Dedifferentiated amniotic fluid mesenchymal stem cell (primary cell): ENCODE results near the gene IGFALS.

ENCODE experiments used
- DNase-seq: peaks from one replicate; pipeline ENCODE4 v3.0.0-alpha.2; 2016; ENCODE audit errors: extremely low spot score

The IGFALS gene

DNA sequence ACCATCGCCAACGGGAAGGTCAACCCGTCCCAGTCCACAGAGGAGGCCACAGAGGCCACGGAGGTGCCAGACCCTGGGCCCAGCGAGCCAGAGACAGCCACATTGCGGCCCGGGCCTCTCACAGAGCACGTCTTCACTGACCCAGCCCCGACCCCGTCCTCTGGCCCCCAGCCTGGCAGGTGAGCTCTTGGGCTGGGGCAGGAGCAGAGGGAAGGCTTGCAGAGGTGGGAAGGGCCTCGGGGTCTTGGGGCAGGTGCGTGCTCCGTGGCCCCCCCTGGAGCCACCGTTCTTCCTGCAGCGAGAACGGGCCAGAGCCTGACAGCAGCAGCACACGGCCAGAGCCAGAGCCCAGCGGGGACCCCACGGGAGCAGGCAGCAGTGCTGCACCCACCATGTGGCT is 27.3 kb downstream of the IGFALS start:
- DNase-seq: no peak

DNA sequence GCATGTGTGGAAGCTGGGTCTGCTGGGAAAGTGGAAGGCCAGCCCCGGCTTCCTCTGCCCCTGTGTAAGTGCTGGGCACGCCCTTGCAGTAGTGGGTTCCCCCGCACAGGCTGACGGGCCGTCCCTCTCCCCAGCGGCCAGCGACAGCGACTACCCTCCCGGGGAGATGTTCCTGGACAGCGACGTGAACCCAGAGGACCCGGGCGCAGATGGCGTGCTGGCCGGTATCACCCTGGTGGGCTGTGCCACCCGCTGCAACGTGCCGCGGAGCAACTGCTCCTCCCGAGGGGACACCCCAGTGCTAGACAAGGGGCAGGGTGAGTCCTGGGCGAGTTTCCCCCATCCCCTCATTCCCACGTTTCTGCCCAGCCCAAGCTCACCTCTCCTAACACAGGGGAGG is 27.7 kb downstream of the IGFALS start:
- no peak for DNase-seq

DNA sequence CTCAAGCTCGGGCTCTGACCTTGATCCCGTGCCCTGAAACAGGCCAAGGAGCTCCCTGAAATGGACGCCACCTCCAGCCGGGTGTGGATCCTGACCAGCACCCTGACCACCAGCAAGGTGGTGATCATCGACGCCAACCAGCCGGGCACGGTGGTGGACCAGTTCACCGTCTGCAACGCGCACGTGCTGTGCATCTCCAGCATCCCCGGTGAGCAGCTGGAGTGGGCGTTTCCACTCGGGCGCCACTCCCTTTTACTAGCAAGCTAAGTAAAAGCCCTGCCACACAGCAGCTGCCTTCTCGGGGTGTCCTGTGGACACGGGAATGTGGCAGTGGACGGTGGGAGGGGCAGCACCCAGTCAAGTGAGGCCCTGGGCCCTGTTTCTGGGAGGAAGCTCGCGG is 28.5 kb downstream of the IGFALS start:
- DNase-seq: no peak

DNA sequence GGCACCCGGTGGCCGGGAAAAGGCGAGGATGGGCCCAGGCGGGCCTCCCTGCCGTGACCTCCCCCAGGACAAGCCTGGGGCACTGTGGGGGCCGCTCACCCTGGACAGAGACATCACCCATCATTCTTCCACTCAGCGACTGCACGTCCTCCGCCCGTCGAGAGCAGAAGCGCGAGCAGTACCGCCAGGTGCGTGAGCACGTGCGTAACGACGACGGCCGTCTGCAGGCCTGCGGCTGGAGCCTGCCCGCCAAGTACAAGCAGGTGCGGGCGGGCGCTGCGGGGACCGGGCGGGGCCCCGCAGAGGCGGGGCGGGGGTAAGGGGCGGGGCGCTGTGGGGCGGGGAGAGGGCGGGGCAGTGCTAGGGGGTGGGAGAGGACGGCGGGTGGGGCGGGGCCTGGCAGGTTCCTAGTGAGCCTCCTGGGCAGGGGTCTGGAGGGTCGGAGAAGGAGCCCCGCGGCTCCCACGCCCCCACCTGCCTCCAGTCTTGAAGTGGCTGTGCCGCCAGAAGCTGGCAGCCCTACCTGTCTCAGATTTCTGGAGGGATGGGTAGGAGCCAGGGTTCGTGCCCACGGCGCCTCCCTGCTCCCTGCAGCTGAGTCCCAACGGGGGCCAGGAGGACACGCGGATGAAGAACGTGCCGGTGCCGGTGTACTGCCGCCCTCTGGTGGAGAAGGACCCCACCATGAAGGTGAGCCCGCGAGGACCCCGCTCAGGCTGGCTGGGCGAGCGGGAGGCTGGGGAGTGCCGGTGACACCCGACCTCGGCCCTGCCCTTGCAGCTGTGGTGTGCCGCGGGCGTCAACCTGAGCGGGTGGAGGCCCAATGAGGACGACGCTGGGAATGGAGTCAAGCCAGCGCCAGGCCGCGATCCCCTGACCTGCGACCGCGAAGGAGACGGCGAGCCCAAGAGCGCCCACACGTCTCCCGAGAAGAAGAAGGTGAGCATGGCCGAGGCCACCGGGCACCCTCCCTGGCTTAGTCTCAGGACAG is 29.7 kb downstream of the IGFALS start:
- DNase-seq: no peak

DNA sequence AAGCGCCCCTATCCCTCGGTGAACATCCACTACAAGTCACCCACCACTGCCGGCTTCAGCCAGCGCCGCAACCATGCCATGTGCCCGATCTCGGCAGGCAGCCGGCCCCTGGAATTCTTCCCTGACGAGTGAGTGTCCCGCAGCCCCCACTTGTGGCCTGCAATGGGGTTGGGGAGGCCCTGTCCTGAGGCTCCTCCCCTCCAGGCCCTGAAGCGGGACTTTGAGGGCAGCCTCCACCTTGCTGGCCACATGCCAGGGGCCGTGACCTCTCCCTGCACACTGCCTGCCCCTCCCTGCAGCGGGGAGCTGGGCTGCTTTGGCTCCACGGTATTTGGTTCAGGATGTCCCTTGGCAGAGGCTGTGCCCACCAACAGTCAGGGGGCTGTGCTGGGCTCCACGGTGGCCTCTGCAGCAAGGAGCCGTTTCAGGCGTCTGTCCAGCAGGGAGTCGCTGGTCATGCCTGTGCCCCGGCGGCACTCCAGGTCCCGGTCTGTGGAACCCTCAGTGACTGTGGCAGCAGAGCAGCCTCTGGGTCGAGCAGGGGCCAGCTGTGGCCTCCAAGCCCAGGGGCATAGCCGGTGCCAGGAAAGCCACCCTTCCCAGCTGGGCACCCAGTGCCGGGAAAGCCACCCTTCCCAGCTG is 30.5 kb downstream of the IGFALS start:
- DNase-seq: no peak

DNA sequence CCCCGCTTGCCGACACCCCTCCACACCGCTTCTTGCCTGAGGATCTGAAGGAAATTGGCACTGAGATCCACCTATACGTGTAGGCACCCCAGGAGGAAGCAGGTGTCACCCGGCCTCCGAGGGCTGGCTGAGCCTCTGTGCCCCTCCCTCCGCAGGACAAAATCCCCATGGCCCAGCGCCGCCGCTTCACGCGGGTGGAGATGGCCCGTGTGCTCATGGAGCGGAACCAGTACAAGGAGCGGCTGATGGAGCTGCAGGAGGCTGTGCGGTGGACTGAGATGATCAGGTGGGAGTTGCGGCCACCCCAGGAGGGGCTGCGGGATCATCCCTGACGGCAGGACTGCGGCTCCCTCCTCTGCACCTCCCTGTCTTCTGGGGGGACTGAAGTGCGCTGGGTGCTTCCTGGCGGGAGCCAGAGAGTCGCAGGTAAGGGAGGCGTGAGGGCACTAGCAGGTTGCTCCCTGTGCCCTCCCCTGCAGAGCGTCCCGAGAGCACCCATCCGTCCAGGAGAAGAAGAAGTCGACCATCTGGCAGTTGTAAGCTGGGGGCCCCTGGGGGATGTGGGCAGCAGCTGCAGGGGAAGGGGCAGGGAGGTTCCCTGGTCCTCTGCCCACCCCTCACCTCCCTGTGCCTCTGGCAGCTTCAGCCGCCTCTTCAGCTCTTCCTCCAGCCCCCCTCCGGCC is 31.2 kb downstream of the IGFALS start:
- DNase-seq: no peak

DNA sequence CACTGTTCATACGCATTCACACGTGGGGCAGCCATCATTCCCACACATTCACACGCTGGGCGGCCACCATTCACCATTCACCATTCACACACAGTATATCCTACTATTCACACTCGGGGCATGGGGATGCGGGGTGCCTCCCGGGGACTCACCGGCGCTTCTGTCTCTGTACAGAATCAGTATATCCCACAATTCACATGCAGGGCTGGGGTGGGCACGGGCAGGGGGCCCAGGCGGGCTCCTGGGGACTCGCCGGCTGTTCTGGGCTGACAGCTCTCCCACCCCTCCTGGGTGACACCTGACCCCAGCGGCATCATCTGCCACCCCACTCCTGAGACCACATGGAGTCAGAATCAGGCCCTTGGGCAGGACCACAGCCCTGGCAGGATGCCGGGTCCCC is 31.8 kb downstream of the IGFALS start:
- no peak for DNase-seq

DNA sequence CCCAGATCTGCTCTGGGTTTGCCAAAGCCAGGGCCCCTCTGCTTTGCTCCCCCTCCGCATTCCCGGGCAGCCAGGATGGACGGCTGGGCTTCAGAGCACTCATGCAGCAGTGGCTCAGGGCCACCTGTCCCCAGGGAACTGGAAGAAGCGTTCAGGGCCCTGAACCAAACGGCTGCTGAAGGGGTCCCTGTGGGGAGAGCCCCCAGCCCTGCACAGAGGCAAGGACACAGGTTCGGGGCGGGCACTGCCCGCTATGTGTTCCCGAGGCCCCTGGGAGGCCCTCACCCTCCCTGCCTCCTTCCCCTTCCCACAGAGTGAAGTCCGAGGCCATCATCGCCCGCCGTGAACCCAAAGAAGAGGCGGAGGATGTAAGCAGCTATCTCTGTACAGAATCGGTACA is 32.6 kb downstream of the IGFALS start:
- DNase-seq: no peak

DNA sequence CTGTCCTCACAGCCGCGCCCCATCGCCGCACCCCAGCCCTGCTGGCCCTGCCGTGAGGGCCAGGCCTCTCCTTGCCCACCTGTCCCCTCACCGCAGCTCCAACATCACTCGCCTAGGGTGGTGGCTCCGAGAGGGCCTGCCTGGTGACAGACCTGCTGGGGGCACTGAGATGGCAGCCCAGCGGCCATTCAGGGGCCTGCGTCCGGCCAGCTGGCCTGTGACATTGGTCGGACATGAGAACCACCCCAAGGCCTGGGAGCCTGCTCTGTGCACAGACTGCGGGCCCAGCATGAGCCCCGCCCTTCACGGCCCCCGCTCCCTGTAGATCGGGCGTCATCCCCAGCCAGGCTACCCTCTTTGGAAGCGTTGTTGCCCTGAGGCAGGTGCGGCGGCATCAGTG is 34.0 kb downstream of the IGFALS start:
- DNase-seq: no peak

DNA sequence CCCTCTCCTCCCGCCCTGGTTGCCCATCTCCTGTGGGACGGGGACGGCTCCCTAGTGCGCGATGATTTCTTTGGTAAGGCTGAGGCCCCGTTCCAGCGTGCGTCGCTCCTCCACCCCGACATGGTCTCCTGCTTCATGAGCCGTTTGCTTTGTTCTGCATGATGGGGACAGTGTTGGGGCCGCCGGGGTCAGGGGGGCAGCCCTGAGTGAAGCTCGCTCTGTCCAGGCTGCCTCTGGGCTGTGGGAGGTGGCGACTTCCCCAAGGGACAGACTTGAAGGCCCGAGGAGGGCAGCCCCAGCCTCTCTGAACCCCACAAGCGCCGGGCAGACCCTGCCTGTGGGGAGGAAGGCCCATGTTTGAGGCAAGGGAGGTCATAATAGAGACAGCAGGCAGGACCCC is 34.6 kb downstream of the IGFALS start:
- DNase-seq: no peak

DNA sequence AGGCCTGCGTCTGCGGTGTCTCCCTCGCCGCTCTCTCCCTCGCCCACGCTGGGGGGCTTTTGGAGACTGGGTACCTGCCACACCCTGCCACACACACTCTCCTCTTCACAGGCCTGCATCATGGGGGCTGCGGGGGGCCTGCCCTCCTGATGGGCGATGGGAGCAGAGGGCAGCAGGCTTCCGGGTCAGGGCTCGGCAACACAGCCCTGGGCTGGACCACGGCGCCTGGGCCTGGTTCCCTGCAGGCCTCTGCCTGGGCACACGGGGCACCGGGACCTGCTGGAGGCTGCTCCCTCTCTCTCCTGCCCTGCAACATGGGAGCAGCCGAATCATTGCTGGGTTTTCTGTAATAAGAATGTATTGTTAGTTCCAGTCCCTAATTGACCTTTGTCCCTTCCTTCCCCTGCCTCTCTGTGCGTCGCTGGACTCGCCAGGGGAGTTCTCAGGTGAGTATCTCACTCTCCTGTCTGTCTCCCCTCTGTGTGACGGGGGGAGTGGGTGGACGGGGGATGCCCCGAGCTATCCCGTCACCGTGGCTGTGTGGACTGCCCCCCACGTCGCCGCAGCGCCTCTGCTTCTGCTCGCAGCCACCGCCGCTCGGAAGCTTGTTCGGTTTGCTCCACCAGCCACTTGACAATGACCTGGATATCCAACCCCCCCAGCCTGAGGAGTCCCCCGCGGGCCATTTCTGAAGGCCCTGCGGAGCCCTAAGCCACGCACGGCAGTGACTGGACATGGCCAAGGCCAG is 35.6 kb downstream of the IGFALS start:
- no peak for DNase-seq

DNA sequence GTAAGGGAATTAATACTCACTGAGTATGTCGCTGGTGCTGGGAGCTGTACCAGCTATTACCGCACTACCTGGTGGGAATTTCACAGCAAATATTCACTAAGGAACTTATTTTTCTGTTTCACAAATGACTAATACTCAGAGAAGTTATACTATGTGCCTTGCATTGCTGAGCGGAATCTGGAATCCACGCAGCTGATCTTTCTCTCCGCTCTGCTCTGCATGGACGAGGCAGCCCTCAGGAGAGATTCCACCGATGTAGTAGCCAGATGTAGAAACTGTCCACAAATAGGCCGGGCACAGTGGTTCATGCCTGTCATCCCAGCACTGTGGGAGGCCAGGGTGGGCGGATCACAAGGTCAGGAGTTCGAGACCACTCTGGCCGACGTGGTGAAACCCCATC is 39.3 kb downstream of the IGFALS start:
- no peak for DNase-seq

DNA sequence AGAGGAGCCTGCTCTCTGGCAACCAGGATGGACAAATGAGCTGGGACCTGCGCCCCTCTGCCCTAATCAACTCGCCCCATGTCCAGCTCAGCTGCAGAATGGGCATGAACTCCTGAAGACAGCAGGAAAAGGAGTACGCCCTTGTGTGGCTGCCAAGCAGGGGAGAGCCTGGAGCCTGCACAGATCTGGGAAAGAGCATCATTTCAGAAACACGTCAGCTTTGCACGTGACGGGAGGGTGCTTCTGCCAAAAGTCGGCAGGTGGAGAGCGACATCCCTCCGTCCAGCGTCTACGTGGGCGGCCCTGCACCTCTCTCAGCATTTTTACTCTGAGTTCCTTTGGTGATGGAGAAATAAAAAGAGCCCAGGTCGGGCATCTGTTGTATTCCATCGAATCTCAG is 40.7 kb downstream of the IGFALS start:
- DNase-seq: no peak

DNA sequence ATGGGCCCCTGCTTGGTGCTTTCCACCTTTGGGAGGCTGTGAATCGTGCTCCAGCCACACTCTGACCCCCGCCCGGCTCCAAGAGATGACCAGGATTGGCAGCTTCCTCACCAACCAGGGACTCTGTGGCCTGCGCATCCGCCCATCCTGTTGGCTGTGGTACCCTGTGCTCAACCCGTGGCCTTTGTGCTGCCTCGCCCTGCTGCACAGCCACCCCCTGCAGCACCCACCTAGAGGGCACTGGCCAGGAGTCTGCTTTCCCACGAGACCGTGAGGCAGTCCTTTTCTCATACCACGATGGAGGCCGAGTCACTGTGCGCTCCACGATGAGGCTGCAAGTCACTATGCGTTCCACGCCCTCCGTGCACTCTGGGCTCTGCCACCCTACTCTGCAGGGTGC is 41.6 kb downstream of the IGFALS start:
- no peak for DNase-seq

DNA sequence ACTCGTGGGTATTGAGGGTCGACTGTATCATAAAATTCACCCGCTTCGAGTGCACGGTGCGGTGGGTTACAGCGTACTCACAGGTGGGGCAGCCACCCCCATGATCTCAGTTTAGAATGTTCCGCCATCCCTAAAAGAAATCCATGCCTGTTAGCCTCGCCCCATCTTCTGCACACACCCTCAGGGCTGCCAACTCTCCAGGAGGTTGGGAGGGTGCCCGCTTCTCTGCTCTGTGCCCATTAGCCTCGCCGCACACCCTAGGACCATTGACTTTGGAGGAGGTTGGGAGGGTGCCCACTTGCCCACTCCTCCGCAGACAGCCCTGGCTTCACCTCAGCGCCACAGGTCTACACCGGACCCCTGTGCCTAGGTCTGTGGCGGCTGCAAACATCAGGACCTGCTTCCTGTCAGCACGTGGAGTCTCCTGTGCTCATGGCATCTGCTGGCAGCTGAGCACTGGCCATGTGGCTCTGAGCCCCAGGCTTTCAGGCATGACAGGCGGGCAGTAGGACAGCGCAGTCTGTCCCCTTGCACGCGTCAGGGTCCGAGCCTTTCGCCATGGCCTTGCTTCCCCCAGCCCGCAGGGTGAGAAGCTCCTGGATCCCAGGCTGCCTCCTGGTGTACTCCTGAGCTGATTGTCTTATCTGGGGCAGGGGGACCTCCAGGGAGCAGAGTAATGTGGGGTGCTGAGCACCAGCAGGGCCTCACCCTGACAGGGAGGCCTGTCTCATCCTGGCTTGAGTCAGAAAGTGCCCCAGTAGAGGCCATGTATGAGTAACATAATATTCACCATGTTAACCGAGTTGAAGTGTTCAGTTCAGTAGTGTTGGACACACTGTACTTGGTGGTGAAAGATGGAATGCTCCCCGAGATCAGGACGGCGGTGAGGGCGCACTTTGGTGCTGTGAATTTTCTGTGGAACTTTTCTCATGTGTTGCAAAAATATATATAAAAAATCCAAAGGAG is 44.1 kb downstream of the IGFALS start:
- DNase-seq: no peak

DNA sequence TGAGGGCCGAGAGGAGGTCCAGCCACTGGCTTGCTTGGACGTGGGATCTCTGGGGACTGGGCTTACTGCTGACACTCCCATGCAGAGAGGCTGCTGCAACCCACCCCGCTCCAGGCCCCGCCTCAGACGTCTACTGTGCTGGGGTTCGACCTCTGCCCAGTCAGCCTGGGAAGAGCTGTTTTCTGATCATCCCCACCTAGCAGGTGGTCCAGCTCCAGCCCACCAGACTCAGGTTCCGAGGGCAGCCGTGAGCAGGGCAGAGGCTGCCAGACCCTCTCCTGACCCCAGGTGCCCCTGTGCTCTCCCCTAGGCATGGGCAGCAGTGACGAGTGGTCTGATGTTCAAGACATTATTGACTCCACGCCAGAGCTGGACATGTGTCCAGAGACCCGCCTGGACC is 45.6 kb downstream of the IGFALS start:
- DNase-seq: no peak

DNA sequence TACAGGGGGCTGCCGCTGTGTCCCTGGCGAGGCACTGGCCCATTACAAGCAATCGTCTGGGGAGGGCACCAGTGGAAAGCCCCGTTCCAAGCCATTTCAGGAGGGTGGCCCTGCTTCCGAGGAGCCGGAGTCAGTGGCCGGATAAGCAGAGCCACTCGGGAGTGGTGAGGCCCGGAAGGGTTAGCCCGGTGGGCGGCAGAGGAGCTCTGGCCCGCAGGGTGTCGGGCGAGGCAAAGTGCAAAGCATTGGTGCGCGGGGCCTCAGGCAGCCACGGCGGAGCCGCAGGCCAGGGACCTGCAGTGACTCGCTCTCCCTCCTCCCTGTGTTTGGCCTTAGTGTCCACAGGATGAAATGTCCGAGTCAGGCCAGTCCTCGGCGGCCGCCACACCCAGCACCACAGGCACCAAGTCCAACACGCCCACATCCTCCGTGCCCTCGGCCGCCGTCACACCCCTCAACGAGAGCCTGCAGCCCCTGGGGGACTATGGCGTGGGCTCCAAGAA is 46.8 kb downstream of the IGFALS start:
- no peak for DNase-seq

DNA sequence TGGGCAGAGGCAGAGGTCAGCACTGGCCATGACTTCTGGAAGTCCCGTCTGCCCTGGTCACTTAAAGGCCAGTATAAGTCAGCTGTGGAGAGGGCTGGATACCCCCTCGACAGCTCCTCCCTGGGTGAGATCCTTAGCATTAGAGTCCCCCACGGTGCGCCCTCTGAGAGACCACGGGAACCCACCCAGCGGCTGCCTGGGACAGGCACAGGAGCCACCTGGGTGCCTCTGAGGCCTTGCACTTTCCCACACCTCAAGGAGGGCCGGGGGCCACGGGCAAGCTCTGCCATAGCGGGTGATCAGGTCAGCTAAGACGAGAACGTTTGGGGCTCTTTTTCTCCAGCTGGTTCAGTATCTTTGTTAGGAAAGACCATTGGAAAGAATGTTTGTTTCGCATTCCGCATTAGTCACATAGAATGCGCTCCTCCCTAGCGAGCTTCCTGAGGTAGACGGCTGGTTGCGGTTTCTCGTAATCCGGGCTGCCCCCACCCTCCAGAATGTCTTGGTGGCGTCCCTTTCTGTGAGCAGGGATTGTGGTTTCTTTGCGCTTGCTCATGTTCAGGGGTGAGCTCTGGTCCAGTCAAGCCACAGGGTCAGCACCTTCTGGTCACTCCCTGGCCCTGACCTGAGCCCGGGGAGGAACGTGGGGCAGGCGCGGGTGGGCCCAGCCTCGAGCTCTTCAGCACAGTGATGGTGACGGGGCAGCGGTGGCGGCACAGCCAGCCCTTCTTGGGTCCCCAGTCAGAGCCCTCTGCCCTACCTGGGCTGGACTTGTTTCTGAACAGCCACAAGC is 47.4 kb downstream of the IGFALS start:
- DNase-seq: peak; percentile 88

DNA sequence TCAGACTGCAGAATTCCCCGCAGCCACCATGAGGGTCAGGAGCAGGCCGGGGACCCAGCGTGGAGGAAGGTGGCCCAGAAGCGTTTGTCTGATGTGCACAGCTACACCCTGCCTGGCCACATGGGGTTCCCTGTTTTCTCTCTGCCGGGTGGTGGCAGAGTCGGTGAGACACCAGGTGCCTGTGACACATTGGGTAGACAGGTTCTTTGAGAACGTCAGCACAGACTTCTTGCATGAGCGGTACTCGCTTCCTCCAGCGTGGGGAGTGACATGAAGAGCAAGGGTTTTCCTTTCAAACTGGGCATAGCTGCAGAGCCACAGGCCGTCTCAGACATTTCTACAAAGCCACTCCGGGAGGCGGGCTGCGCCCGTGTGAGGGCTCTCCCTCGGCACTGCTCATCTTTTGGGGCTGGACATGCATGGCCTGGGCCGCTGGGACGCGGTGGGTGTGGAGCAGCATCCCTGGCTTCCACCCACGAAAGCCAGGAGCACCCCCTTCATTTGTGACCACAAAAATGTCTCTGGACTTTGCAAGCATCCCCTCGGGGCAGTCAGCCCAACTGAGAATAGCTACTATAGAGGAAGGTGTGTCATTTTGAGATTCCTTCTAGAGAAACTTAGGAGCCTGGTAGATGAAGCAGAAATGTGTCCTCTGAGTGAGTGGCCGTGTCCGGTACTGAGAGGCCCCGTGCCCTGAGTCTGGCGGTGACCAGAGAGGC is 48.2 kb downstream of the IGFALS start:
- DNase-seq: peak; percentile 88
